ENCODE measurements around the gene SDF4.

Gene SDF4

DNA sequence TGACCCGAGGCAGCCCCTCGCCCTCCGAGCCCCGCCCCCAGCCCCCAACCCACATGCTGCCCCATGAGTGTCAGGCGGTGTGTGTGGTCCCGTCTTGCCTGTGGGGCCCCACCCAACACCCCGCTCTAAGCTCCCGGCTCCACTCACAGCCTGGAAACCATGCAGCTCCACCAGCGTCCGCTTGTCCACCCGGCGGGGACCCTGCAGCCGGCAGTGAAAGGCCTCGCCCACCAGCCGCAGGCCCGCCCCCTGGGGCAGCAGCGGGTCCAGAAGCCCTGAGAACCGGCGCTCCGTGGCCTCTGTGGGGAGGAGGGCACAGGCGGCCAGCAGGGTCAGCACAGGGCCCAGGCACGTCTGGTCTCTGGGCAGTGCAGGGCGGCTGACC is 12.0 kb upstream of the SDF4 start:
- in situ Hi-C loops (cut with HindIII; ENCODE audit: low pct_unique_long_range_greater_than_20kb, low sequenced_read_pairs): no loop called here
- DNase-seq (ENCODE audit: low read depth in 1 of 2, low spot score in 1 of 2): no peak
- TF ChIP-seq JUND (IDR thresholded peaks at IDR 0.05; ENCODE audit: low read depth): no peak

DNA sequence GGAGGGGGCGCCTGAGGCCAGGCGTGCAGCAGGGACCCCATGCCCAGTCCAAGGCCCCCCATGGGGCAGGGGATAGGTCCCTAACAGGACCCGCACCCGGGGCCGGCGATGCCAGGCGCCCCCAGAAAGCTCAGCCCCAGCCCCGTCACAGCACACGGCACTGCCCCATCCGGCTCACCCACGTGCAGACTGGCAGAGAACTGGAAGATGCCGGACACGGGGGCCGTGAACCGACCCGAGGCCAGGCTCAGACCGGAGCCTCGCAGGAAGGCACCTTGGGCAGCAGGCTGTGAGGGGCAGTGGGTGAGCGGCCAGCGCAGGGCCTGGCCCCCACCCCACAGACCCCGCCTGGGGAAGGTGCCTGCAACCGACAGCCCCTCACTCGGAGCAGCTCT is 11.5 kb upstream of the SDF4 start:
- in situ Hi-C loops (cut with HindIII; ENCODE audit: low pct_unique_long_range_greater_than_20kb, low sequenced_read_pairs): no loop called here
- no peak for DNase-seq (ENCODE audit: low read depth in 1 of 2, low spot score in 1 of 2)
- no peak for TF ChIP-seq JUND (IDR thresholded peaks at IDR 0.05; ENCODE audit: low read depth)

DNA sequence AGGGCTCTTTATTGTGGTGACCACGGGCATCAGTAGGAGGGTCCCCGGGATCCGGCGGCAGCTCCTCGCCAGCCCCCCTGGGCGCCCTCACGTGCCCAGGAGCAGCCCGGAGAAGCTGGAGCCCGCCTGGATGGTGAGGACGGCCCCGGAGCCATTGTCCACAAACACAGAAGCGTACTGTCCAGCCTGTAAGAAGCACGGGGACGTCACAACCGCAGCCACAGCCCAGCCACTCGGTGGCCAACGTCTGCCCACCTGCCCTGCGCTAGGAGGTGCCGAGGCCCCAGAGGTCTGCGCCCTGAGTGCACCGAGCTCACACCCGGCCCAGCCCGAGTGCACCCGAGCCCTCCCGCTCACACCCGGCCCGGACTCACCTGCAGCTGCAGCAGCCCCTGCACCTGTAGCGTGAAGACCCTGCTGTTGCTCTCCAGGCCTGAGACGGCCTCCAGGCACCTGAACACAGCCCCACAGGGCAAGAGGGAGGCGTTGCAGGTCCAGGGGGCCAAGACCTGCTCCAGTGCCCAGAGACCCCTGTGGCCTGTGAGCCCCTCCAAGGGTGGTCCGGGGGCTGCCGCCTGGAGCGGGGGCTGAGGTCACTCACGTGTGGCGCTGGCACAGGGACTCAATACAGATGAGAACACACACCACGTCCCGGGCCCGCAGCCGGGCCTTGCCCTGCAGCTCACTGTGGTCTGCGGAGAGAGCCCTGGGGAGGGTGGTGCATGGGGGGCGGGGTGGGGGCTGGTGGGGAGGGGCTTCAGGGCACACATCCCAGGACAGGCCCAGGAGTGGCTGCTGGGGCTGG is 10.9 kb upstream of the SDF4 start:
- no peak for TF ChIP-seq JUND (IDR thresholded peaks at IDR 0.05; ENCODE audit: low read depth)
- in situ Hi-C loops (cut with HindIII; ENCODE audit: low pct_unique_long_range_greater_than_20kb, low sequenced_read_pairs): no loop called here

DNA sequence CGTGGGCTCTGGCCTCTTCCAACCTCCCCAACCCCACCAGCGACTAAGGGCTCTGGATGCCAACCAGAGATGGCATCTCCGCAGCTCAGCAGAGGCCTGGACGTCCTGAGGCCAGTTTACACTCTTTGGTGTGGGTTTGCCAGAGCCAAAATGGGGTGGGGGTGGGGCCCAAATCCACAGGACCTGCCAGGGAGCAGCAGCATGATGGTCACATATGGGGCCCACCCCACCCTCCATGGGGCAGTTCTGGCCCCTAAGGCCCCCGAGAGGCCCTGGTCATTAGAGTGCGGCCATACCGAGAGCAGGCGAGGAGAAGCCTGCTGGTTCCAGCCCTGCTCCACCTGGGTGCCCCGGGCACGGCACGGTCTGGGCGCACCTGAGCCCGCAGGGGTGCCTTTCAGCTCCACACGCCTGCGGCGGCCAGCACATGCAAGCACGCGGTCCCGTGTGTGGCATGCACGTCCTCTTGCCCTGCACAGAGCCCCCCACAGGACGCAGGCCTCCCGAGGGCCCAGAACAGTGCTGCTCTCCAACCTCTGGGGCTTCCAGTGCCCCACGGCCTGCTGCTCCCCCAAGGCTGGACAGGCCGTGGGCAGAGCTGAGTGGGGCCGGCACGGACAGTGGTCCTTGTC is 9.9 kb upstream of the SDF4 start:
- TF ChIP-seq JUND (IDR thresholded peaks at IDR 0.05; ENCODE audit: low read depth): no peak
- in situ Hi-C loops (cut with HindIII; ENCODE audit: low pct_unique_long_range_greater_than_20kb, low sequenced_read_pairs): no loop called here
- no peak for DNase-seq (ENCODE audit: low read depth in 1 of 2, low spot score in 1 of 2)

More for the DNA sequence above, 10.9 kb upstream of the SDF4 start:
- DNase-seq (ENCODE audit: low read depth in 1 of 2, low spot score in 1 of 2): no peak

DNA sequence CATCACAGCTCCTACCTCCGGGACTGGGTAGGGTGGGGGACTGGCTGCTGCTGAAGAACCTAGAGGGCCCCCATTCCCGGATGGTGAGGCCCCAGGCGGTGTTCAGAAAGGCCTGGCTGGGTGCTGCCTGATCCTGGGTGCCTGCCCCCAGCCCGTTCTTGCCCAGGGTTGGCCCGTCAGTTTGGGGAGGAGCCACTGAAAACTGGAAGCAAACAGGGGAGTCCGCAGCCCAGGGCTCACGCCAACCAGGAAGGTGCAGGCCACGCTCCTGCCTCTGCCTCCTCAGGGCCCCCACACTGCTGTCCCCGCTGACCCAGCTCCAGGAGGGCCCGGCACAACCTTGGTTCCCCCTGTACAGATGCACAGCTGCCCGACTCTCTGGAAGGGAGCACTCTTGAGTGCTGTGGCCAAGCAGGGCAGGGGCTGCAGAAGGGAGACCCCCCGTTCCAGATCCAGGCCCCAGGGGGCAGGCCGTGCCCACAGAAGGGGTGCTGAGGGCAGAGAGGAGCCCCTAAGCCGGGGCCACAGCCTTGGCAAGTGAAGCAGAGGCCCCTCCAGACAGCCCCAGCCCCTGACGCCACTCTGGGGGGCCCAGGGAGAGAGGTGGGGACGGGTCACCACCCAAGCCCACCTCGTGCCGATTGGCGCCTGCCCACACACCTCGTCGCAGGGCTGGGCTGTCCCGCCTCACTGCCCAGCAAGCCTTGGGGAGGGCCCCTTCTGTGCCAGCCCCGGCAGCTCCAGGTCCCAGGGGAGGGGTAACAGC is 9.2 kb upstream of the SDF4 start:
- peak; percentile 79 to 98 for DNase-seq (ENCODE audit: low read depth in 1 of 2, low spot score in 1 of 2)
- TF ChIP-seq JUND (IDR thresholded peaks at IDR 0.05; ENCODE audit: low read depth): no peak
- in situ Hi-C loops (cut with HindIII; ENCODE audit: low pct_unique_long_range_greater_than_20kb, low sequenced_read_pairs): no loop called here

DNA sequence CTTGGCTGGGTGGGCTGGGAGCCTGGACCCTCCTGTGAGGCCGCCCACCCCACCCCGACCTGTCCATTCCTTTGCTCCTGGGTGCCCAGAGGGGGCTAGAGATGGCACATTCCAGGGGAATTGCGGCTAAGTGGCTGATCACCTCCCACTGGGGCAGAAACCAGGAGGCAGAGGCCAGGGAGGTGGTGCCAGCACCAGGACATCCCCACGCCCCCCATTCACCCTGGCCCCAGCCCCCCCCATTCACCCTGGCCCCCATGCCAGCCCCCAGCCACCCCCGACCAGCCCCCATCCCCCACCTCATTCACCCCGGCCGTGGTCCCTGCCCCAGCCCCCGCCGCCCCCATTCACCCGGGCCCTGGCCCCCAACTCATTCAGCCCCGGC is 8.5 kb upstream of the SDF4 start:
- no peak for TF ChIP-seq JUND (IDR thresholded peaks at IDR 0.05; ENCODE audit: low read depth)
- no peak for DNase-seq (ENCODE audit: low read depth in 1 of 2, low spot score in 1 of 2)
- in situ Hi-C loops (cut with HindIII; ENCODE audit: low pct_unique_long_range_greater_than_20kb, low sequenced_read_pairs): no loop called here

DNA sequence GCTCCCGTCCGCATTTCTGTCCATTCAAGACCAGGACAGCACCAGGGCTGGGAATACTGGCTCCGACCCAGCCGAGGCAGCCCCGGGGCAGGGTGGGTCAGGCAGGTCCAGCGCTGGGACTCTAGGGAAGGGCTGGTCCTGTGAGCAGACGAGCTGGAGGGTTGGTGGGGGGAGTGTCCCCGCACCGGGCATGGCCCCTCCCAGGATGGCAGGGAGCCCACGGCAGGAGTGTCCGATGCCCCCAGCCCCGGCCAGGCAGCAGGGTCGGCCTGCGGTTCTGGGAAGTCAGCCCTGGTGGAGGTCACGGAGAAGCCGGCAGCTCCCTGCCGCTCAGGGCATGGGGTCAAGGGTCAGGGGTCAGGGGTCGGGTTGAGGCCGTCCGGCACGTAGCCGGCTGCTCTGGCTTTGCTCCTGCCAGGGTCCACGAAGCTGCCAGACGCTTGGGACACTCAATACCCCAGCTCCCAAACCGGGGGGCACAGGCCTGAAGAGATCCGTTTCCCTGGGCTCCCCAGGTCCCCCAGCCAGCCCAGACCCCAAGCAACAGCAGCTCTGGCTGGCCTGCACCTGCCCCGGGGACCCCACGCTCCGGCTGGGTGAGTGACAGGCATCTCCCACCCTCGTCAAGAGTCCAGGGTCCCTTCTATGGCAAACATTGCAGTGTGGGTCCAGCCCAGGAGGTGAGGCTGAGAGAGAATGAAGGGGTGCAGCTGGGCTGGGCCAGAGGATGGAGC is 8.0 kb upstream of the SDF4 start:
- DNase-seq (ENCODE audit: low read depth in 1 of 2, low spot score in 1 of 2): peak in 1 of 2 experiments; percentile 22
- TF ChIP-seq JUND (IDR thresholded peaks at IDR 0.05; ENCODE audit: low read depth): no peak
- in situ Hi-C loops (cut with HindIII; ENCODE audit: low pct_unique_long_range_greater_than_20kb, low sequenced_read_pairs): no loop called here

DNA sequence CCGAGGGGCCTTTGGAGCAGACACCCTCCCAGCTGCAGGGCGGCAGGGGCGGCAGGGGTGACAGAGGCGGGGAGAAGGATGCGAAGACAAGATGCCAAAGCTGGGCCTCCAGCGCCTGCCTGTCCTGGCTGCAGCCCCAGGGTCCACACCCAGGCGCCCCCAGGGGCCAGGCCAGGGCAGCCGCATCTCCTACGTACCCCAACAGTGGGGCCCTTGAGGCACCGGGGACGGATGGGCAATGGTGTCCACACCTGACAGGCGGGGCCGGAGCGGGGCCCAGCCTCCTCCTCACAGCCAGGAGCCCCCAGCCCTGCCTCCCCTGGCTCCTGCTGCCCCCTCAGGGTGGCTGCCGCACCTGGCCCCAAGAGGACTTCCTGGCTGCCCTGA is 7.4 kb upstream of the SDF4 start:
- in situ Hi-C loops (cut with HindIII; ENCODE audit: low pct_unique_long_range_greater_than_20kb, low sequenced_read_pairs): no loop called here
- TF ChIP-seq JUND (IDR thresholded peaks at IDR 0.05; ENCODE audit: low read depth): no peak
- DNase-seq (ENCODE audit: low read depth in 1 of 2, low spot score in 1 of 2): no peak

DNA sequence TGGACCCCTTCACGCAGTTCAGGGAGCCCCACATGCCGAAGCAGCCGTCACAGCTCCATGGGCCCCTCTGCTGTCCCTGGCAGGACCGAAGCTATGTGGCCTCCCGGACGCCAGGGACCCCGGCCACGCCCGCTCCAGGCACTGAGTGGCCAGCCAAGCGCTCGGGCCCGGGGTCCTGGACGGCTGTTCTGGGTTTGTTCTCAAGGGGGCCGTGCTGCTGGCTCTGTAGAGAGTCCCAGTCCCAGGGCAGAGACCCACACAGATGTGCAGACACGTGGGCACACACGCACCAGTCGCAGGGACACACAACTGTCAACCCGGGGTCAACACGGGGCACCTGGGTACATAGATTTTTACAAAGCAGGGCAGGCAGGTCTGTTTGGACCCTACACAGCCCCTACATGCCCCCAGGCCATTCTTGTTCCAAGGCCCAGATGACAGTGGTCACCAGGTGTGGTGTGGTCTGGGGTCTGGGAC is 6.9 kb upstream of the SDF4 start:
- in situ Hi-C loops (cut with HindIII; ENCODE audit: low pct_unique_long_range_greater_than_20kb, low sequenced_read_pairs): no loop called here

DNA sequence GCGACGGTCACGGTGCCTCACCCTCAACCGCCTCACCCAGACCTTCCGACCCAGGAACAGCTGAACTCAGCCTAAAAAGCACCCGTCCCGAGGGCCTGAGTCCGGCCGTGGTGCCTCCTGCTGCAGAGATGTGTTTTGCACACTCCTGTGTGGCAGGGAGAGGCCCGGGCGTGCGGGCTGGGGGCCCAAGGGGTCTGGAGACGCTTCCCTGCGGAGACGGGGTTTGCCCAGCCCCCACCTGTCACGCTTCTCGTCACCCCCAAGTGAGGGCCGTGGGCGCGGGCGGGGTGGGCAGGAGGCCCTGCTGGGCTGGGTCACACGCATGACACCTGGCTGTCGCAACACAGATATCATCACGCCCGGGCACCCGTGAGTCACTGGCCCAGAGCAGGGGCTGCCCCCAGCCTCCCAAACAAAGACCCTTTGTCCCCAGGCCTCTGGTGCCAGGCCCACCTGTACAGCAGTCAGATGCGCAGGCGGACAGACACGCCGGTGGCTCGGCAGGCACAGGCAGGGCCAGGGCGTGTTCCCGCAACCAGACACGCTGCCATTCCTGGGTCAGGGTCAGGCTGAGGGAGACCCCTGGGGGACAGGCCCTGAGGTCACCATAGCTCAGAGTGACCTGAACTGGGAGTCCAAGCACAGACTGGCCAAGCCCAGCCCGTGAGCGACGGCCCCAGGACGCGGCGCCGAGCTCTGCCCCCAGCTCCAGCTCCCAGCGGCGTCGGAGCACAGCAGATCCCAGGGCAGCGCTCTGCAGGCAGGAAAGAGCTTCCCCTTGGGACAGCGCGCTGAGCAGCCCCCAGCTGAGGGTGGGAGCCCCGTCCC is 6.3 kb upstream of the SDF4 start:
- peak in 1 of 2 experiments; percentile 26 for DNase-seq (ENCODE audit: low read depth in 1 of 2, low spot score in 1 of 2)
- in situ Hi-C loops (cut with HindIII; ENCODE audit: low pct_unique_long_range_greater_than_20kb, low sequenced_read_pairs): no loop called here
- TF ChIP-seq JUND (IDR thresholded peaks at IDR 0.05; ENCODE audit: low read depth): no peak

More for the DNA sequence above, 6.9 kb upstream of the SDF4 start:
- DNase-seq (ENCODE audit: low read depth in 1 of 2, low spot score in 1 of 2): no peak
- TF ChIP-seq JUND (IDR thresholded peaks at IDR 0.05; ENCODE audit: low read depth): no peak

DNA sequence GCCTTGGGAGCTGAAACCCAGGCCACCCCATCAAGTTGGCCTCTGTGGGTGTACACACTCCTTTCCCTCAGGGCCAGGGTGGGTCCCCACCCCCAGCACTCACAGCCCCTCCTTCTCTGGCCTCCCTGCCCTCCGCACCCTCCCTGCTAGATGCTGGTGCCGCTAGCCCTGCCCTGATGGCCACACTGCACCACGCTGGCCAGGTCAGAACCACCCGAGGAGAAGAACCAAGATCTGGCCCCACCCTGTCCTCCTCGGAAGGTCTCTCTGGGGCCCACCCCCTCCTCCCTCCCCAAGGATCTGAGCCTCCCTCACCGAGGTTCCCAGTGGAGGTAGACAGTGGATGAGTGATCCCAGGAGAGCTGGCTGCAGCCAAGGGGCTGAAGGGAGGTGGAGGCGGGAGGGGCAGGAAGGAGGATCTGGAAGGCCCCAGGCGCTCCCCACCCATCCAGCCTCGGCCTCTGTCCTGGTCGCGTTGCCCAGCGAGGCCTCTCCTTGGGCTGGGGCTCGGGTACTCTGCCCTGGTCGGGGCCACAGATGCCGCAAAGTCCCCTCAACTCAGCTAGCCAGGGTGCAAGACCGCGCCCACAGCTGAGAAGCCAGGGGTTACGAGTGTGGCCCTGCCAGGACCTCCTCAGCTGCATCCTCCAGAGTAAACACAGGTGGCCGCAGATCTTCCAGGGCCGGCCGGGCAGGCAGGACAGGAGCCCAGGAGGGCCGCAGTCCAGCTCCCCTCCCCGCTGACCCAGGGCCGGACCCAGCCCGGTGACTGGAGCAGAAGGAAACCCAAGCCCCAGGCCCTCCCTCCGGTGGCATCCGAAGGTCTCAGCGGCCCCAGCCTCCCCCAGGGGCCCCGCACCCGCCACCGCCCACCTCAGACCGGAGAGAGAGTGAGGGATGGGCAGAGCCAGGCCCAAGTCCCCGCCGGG is 5.4 kb upstream of the SDF4 start:
- in situ Hi-C loops (cut with HindIII; ENCODE audit: low pct_unique_long_range_greater_than_20kb, low sequenced_read_pairs): no loop called here
- DNase-seq (ENCODE audit: low read depth in 1 of 2, low spot score in 1 of 2): peak in 1 of 2 experiments; percentile 49
- TF ChIP-seq JUND (IDR thresholded peaks at IDR 0.05; ENCODE audit: low read depth): no peak
